ENCODE results near the gene USP12.

DNA sequence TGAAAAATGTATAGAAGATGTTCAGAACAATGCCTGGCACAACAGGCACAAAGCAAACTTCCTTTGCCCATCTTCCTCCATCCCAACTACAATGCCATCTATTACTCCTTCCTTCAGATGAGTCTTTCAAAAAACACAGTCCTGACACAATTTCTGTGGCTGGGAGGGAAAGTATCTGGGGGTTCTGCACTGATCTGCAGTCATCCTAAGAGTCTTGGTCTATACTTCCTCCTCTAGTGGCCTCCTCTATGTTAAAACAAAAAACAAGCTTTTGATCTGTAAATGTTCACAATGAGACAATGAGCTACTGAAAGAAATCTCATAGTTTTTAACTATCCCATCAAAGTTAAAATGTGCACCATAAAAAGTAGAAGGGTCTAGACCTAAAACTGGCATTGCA lies 44.8 kb downstream of the USP12 start:
- TF ChIP-seq, protein P1, sequence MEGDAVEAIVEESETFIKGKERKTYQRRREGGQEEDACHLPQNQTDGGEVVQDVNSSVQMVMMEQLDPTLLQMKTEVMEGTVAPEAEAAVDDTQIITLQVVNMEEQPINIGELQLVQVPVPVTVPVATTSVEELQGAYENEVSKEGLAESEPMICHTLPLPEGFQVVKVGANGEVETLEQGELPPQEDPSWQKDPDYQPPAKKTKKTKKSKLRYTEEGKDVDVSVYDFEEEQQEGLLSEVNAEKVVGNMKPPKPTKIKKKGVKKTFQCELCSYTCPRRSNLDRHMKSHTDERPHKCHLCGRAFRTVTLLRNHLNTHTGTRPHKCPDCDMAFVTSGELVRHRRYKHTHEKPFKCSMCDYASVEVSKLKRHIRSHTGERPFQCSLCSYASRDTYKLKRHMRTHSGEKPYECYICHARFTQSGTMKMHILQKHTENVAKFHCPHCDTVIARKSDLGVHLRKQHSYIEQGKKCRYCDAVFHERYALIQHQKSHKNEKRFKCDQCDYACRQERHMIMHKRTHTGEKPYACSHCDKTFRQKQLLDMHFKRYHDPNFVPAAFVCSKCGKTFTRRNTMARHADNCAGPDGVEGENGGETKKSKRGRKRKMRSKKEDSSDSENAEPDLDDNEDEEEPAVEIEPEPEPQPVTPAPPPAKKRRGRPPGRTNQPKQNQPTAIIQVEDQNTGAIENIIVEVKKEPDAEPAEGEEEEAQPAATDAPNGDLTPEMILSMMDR (IDR thresholded peaks at IDR 0.05), result no peak
- TF ChIP-seq POLR2A (IDR thresholded peaks at IDR 0.05), result no peak
